CD1c-positive myeloid dendritic cell (primary cell): ENCODE results near the gene UBTD1.
A peak's percentile ranks its signal among the peaks of the same experiment; 100 is the strongest.

Experiments
- DNase-seq: peaks from one replicate; pipeline ENCODE4 v3.0.0-alpha.2; 2016; ENCODE audit errors: extremely low spot score

UBTD1 gene

DNA sequence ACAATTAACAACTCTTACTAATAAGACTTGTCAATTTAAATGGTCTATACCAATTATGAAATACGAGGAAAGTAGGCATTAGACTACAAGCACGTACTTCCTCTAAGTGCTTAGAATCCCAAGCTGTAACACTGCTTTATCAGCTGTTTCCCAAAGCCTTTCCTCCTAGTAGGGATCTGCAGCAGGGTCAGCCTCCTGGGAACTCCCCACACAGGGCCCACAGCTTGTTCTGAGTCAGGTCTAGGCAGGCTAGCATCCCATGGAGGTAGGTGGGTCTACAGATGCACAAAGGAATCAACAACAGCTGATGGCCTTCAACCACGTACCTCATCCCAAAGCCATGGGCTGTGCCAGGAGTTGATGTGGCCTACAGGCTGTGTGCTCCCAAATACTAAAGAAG, 15.2 kb upstream of the UBTD1 start:
- no peak for DNase-seq

DNA sequence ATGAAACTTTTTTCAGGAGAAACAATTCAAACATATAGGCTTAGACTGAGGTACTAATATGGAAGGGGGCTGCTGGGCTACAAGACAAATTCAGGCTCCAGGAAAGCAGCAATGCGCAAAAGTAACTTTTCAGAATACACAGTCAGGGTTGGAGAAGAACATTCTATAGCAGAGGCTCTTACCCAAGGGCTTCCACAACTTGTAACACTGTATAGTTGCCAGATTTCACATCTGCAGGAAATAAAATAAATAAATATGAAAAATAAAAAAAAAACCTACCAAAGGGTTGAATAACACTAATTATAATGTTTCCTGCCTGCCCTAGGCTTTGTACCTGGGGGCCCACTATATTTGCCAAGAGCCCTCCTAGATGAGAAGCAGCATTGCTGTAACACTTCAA, 14.8 kb upstream of the UBTD1 start:
- DNase-seq, result no peak

DNA sequence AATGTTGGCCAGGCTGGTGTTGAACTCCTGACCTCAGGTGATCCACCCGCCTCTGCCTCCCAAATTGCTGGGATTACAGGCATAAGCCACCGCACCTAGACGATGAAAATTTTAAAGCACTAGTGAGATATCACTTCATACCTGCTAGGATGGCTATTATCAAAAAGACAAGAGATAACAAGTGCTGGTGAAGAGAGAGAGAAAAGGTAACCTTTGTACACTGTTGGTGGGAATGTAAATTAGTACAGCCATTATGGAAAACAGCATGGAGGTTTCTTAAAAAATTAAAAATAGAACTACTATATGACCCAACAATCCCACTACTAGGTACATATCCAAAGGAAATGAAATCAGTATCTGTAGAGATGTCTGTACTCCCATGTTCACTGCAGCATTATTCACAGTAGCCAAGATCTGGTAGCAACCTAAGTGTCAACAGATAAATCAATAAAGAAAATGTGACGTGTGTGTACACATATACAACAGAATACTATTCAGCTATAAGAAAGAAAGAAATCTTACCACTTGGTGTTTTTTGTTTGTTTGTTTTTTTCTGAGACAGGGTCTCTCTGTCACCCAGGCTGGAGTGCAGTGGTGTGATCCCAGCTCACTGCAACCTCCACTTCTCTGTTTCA, 13.0 kb upstream of the UBTD1 start:
- no peak for DNase-seq

DNA sequence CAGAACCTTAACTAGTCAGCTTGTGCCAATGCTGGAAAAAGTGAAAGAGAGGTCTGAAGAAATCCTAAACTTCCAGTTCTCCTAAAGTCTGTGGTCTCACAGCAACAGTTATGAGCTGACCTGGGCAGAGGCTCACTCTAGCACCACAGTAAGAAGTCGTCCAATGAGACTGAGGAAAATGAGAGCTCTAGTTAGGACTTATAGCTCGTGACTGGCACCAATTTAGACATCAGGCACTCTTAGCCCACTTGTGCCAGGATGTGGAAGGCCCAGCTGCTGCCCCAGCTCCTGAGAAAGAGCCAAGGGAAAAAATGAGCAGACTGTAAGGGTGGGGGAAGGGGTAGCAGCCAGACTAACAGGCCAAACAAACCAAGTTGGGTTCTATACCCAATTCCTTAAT, 8.1 kb upstream of the UBTD1 start:
- DNase-seq, result peak; percentile 12

DNA sequence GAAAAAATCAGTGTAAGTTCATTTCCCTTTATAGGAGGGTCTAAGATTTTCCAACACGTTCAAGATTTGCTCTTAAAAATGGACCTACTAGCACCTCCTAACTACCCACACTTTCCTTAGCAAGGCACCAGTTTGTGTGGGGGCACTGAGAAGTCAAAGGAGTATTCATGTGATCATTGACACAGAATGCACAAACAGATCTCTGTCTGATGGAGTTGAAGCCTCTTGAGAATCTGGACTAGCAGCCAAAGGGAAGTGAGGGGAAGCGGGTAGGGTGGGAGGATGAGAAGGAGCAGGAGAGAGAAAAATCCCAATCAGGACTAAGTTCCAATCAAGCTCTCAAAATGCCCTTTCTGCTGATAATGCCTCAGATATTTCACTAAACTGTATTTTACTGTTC, 4.6 kb upstream of the UBTD1 start:
- DNase-seq, result peak; percentile 39

DNA sequence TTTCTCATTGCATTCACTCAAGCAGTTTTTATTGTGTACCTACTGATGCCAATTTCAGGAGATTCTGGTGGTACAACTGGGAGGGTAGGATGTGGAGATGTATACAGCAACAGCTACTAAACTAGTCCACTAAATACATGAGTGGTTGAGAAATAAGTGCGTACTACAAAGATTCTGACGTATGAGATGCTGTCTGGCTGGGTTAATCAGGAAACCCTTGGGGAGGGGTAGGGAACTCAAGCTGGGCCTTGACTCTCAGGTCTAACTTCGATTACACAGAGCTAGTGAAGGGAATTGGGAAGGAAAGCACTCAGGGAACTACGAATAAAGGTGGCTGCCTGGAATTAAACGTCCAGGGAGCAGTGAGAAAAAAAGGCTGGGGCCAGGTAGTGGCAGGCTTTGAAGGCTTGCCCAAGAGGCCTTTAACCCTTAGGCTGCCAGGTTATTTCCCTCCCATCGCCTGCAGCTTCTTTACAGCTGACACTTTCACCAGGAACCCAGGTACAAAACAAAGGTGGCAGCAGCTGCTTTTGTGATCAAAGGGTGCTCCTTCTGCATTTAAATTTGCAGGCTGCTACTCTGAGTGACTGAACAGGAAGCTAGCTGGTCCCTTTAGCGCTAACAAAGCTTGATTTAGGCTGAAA, 3.7 kb upstream of the UBTD1 start:
- no peak for DNase-seq

DNA sequence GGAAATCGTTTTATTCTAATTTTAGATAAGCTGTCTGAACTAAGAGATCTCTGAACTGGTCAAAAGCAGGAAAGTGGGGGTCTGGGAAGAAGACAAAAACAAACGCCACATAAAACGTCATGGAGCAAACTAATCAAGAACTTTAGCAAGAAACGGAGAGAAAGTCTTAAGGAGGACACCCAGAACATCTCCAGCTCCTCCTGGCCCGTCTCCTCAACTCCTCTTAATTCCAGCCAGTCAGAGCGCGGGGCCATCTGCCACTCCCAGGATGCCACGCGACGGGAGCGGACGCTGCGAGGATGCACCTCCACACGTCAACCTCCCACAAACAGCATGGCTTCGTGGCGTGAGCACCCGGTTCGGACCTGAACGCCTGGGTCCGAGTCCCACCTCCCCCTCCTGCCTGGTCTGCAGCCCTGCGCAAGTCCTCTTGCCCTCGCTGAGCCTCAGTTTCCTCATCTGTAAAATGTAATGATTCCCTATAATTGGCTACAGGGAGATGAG, 1.1 kb upstream of the UBTD1 start:
- DNase-seq, result peak; percentile 82

DNA sequence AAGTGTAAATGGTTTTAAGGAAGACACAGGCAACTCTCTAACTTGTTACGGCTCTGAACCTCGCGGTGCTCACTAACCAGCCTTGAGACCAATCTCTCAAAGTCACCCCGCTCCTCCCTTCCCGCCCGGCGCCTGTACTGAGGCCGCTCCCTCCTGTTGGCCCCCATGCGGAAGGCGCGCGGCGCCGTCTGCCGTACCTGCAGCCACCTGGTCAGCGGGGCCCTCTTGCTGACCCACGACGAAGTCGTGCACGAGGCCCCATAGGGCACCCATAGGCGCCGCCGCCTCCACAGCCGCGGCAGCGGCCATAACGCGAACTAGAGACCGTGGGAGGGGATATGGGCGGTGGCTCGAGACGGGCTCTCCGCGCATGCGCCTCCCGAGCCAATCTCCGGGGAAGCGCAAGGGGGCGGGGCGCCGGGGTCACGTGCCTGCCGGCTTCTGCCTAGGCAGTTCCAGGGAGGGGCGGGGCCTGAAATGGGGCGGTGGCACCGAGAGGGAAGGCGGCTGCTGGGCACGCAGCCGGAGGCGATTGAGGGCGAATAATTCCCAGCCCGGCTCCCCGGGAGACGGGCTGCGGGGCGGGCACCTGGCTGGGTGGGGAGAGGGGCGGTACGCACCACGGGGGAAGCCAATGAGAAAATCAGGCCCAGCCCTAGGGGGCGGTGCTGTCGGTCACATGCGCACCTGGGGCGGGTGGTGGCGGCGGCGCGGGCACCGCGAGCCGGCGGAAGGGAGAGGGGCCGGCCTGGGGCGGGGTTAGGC, 466 bp upstream of the UBTD1 start, which contains the start of gene MMS19:
Gene MMS19, minus strand, starts transcription at position 347 of the 765 bp plus-strand sequence. Its CDS starts 38 bp downstream, at position 309.
- peak; percentile 100 for DNase-seq

DNA sequence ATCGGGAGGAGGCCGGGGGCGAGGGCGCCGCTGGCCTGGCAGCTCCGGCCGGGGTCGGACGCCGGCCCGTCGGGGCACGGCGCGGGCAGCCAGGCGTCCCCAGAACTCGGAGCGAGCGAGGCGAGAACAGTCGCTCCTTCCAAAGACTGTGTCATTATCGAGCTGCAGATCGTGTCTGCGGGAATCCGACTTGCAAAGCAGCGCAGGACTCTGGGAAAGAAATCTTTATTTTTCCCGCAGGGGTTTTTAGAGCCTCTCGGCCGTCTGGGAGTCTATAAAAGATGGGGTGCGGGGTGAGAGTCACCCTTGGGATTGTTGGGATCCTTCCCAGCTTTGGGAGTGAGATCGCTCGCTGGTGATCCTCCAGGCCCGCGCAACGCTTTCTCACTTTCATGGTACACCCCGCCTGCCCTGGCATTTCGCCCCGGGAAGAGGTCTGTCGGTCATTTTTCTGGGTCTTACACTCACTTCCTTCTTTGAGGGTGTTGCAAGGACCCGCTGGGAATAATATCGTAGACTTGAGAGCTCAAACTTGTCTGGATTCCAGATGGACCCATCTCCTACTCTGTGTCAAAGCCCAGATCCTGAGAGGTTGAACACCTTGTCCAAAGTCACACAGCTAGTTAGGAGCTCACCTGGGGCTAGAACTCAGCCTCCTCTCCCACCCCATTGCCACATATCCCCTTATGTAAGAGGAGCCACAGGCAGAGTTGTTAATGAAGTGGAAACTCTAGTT, 1.0 kb downstream of the UBTD1 start:
- peak; percentile 72 for DNase-seq

DNA sequence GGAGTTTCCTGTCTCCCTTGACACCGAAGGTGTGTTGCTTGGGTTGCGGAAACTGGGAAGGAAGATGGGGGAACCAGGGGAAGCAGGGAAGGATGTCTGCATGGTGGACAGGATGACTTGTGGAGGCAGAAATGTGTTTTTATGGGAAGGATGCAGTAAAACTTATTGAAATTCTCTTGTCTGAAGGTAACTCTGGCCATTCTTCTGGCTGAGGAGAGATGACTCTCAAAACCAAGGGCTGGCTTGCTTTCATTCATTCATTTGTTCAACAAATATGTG, 1.5 kb downstream of the UBTD1 start:
- DNase-seq, result no peak

DNA sequence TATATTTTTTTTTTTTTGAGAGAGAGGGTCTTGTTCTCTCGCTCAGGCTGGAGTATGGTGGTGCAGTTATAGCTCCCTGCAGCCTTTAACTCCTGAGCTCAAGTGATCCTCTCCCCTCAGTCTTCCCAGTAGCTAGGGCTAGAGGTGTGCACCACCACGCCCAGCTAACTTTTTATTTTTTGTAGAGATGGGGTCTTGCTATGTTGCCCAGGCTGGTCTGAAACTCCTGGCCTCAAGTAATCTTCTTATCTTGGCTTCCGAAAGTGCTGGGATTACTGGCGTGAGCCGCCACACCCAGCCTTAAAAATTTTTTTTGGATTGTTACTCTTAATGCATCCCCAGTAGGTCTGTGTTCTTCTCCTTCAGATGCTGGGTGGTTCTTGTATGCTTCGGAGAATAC, 4.2 kb downstream of the UBTD1 start:
- no peak for DNase-seq

DNA sequence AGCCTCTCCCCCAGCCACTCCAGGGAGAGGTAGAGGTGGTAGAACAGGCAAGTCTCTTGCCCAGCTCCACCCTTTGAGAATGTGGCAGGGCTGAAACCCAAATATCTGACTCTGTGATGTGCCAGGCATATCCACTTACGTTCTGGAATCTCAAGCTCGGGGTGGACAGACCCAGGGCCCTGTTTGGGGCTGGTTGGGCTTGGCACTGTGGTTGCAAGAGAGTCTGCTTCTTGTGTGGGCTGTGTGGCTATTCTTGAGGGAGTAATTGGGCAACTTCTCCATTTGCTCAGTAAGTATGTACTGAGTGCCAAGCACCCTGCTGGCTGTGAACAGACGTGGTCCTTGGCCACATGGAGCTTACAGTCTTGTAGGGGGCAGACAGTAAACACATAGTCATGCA, 4.7 kb downstream of the UBTD1 start:
- peak; percentile 57 for DNase-seq

DNA sequence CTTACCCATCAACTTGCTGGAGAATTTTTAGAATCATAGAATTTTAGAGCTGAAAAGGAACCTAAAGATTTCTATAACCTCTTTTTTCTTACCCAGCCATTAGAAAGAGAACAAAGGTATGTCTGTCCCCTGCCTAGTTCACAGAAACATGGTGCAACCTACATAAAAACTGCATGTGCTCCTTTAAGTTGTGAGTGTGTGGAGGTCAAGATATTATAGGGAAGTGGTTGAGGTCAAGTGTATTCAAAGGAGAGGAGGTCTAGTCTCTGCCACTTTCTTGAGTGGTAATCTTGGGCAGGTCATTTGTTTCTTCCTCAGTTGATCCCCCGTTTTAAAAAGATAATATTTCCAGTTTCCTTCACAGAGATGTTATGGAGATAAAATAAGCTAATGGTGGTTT, 6.4 kb downstream of the UBTD1 start:
- peak; percentile 31 for DNase-seq

DNA sequence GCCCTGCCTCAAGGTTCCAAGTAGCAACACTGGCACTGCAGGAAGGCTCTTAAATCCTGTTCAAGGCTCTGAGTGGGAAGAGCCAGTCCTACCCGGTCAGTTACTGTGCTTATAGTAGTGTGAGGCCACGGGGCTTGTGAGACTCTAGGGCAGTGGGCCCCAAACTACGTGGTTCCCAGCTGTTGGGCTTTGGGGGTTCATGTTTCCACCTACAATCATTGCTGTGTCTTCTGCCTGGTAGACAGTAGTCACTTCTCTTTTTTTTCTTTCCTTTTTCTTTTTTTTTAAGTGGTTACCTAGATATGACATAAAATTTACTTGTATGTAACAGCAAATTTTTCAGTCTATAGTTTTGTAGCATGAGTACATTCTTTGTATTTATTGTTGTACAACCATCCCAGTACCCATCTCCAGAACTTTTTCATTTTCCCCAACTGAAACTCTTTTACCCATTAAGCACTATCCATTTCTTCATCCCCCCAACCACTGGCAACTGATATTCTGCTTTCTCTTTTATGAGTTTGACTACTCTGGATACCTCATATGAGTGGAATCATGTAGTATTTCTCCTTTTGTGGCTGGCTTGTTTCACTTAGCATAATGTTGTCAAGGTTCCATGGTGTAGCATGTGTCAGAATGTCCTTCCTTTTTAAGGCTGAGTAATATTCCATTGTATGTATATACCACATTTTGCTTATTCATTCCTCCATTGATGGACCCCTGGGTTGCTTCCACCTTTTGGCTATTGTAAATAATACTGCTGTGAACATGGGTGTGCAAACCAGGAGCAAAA, 7.7 kb downstream of the UBTD1 start:
- DNase-seq, result peak; percentile 69

DNA sequence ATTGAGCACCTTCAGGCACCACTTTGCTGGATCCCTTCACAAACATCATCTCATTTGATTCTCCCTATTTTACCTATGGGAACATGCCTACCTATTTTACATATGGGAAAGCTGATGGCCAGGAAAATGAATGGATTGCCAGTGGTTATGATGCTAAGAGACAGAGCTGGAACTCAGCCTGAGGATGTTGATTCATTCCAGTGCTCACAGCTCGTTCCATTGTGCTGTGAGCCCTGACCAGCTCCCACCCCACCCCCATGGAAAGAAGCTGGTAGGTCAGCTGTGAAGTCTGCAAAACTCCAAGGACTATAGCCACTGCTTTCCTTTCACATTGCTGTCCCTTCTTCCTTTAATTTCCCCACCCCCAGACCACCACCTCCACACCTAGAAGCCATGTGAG, 9.6 kb downstream of the UBTD1 start:
- no peak for DNase-seq

DNA sequence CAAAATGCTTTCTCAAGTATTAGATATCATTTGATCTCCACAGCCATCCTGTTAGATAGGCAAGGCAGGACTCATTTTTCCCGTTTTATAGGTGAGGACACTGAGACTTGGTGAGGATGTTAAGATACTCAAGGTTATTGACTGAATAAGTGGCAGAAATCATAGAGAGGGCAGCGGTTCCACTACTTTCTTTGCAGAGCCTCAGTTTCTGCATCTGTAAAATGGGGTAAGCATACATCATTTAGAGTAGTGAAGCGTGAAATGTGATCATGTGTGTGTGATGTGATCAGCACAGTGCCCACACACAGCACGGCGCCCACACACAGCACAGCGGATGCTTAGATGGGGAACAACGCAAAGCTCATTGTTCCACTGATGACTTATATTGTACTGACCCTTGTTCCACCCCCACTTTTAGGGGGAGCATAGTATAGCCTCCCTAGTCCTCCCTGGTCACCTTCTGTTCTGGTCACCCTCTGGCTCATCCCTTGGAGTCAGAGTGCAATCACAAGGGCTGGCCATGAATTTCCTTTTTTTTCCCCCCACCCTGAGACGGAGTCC, 10.5 kb downstream of the UBTD1 start:
- DNase-seq, result peak; percentile 81

DNA sequence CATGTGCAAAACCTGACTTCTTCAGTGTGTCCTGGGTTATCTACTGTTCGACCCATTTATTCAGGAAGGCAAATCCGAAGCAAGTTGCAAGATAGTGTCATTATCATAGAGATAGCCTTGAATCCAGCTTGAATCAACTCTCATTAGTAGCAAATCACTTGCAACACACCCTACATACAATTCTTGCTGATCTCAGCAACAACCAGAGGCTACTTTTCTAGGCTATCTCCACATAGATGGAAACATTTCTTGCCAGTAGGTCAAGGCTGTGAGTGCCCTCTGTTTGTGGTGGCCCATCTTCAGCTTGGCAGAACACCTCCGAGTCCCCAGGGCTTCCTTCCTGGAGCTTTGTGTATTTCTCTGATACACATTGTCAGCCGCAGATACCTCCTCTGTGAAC, 12.0 kb downstream of the UBTD1 start:
- no peak for DNase-seq

DNA sequence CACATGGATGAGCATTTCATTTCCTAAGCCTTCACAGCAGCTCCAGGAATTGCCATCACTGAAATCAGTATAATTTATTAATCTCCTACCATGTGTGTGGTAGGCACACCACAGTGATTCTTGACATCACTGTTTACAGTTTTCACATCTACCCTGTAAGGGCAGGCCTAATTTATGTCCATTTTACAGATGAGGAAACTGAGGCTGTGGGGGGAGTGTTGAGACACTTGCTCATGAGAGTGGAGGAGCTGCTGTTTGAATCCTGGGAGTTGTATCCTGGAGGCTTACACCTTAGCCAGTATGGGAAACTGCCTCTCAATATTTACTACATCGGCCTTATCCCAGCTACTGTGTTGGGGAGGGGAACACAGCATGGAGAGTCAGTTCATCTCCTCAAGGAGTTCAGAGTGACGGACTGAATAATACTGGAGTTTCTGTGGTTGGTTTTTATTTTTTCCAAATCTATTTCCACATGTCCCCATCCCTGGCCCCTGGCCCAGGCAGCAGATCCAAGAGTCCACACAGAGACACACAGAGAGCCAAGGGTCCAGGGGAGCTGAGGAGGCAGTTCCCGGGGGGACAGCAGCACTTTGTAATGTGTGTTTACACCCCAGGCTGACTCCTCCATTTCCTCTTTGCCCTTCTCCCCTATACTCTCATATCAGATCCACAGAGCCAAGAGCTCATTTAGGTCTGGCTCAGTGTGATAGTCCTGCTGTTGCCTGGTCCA, 13.2 kb downstream of the UBTD1 start:
- DNase-seq, result no peak

DNA sequence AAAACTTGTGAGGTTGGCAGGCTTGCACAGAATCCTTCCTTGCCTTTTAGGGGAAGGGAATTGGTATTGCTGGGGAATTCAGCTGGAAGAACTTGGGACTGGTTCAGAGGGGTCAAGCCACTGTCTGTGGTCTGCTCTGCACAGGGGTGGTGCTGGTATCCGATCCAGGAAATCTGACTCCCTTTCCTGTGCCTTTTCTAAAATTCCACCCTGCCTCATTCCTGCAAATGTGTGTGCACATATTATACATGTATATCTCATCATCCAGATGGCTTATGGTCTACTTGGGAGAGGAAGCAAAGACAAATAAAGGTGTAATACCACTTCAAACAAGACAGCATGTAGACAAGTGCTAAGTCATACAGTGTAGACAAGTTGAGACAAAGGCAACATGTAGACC, 14.3 kb downstream of the UBTD1 start:
- DNase-seq, result no peak

DNA sequence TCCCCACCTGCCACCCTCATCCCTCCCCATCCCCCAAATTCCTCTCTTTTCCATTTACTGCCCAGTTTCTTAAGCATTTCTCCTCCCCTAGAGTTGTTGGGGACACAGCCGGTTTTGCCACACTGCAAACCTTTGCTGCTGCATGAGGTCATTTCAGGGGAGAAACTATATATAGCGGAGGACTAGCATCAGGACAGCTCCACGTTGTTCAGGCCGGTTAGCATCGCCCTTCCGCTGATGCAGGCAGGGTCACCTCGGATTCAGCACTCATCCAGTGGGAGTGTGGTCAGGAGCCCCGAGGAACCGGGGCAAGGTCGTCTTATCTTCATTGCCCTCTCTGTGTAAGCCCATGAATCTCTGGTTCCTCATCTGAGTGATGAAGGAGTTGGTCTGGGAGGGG, 15.6 kb downstream of the UBTD1 start:
- DNase-seq, result no peak
